Measurements from ENCODE around the gene RAB28.

DNA sequence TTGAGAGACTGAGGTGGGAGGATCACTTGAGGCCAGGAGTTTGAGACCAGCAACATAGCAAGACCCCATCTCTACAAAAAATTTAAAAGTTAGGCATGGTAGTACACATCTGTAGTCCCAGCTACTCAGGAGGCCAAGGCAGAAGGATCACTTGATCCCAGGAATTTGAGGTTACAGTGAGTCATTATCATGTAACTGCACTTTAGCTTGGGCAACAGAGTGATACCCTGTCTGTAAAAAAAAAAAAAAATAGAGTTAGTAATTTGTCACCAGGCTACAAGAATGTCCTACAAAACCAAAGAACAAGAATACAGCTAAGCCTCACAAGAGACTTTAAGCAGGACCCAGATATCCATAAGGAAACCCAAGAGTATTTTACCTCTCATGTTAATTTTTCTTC, 27.0 kb upstream of the RAB28 start:
- TF ChIP-seq, protein P1, sequence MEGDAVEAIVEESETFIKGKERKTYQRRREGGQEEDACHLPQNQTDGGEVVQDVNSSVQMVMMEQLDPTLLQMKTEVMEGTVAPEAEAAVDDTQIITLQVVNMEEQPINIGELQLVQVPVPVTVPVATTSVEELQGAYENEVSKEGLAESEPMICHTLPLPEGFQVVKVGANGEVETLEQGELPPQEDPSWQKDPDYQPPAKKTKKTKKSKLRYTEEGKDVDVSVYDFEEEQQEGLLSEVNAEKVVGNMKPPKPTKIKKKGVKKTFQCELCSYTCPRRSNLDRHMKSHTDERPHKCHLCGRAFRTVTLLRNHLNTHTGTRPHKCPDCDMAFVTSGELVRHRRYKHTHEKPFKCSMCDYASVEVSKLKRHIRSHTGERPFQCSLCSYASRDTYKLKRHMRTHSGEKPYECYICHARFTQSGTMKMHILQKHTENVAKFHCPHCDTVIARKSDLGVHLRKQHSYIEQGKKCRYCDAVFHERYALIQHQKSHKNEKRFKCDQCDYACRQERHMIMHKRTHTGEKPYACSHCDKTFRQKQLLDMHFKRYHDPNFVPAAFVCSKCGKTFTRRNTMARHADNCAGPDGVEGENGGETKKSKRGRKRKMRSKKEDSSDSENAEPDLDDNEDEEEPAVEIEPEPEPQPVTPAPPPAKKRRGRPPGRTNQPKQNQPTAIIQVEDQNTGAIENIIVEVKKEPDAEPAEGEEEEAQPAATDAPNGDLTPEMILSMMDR (IDR thresholded peaks at IDR 0.05): no peak
- TF ChIP-seq POLR2A (IDR thresholded peaks at IDR 0.05): no peak
